Small intestine (tissue), 7 donors: ENCODE results near the gene AK9. TPM values are rescaled to one million over a fixed set of nuclear protein-coding genes. Genes with fewer than 3 reads are reported as not detected.

Source experiments
- DNase-seq, 2 donors: peaks; one replicate each; pipeline versions ENCODE4 v3.0.0 to v3.0.0-alpha.2; 2013
- FAIRE-seq: peaks from 2 replicates; lab custom pipeline; 2012; peaks lifted over from hg19 to GRCh38; lab: Jason Lieb, UNC
- H3K27ac ChIP-seq, 3 donors: one replicate each; pipeline ENCODE4 v1.5.1; 2013; ENCODE audit warnings: low read length in 2 of 3, mild to moderate bottlenecking in 2 of 3, control low read depth in 1 of 3, inconsistent platforms in 1 of 3, low read depth in 1 of 3, moderate library complexity in 1 of 3
- H3K27me3 ChIP-seq, 3 donors: one replicate each; pipeline ENCODE4 v1.6.1; 2013; ENCODE audit warnings: low read length in 3 of 3, inconsistent platforms in 1 of 3; ENCODE audit not compliant: control insufficient read depth in 3 of 3, insufficient read depth in 3 of 3
- H3K36me3 ChIP-seq, 3 donors: one replicate each; pipeline ENCODE4 v1.6.1; 2013; ENCODE audit warnings: low read length in 3 of 3, inconsistent platforms in 1 of 3, low read depth in 1 of 3, mild to moderate bottlenecking in 1 of 3, moderate library complexity in 1 of 3; ENCODE audit not compliant: control insufficient read depth in 3 of 3, insufficient read depth in 2 of 3
- H3K4me1 ChIP-seq, 3 donors: one replicate each; pipeline ENCODE4 v1.6.1; 2013; ENCODE audit warnings: low read length in 2 of 3, inconsistent platforms in 1 of 3, low read depth in 1 of 3, mild to moderate bottlenecking in 1 of 3, moderate library complexity in 1 of 3; ENCODE audit not compliant: control insufficient read depth in 3 of 3, insufficient read depth in 2 of 3
- H3K4me3 ChIP-seq, 3 donors: one replicate each; pipeline ENCODE4 v1.5.1; 2013; ENCODE audit warnings: low read length in 3 of 3, control low read depth in 1 of 3, inconsistent platforms in 1 of 3, low read depth in 1 of 3, mild to moderate bottlenecking in 1 of 3, moderate library complexity in 1 of 3
- H3K9me3 ChIP-seq, 2 donors: one replicate each; pipeline ENCODE4 v1.6.1; 2013; ENCODE audit warnings: low read depth in 1 of 2, low read length in 1 of 2; ENCODE audit not compliant: control insufficient read depth in 2 of 2, insufficient read depth in 1 of 2
- WGBS, 3 donors: extraction: QIAGEN DNeasy Blood & Tissue Kit; methylation state at CpG; one replicate each; pipeline ENCODE4 v1.1.7; 2013; 5-methylcytosine and 5-hydroxymethylcytosine counted together
- polyA plus RNA-seq, 4 donors: library from polyadenylated mRNA; stranded (reverse) in 3 of 4; unstranded in 1 of 4; fragments of 200-250 nt in 3 of 4; fragments of 120-200 nt in 1 of 4; gene quantifications; one replicate each; pipeline versions ENCODE4 v1.2.1 to v1.2.3, GENCODE V29; 2013
- donor health status: healthy with polysubstance abuse.
- donor health status: control.
- donor health status: control.
- donor health status: Bipolar disorder and iron deficiency.
- donor health status: healthy.

AK9 gene
- polyA plus RNA-seq, 4 donors: 2.9 to 7.0 (median 4.3) TPM

DNA sequence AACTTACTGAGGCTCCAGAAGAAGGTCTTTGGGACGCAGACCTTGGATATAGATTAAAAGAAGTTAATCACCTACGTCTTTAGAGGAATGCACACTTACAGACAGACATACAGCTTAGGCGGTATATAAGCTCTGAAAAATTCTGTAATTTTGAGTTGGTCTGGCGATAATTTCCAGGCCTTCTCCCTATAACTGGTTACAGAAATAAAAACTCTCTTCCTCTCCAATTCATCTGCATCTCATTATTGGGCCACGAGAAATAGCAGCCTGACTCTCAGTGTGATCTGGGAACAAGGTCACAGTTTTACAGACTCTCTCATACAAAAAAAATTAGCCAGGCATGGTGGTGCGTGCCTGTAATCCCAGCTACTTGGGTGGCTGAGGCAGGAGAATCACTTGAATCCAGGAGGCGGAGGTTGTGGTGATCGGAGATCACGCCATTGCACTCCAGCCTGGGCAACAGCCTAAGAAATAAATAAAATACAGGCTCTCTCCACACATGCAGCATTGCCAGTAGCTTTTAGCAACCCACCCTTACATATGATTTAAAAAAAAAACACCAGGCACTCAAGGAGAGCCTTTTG is 212.7 kb downstream of the AK9 start:
- no peak for FAIRE-seq
- DNase-seq: no peak
- H3K27ac ChIP-seq: peak overlapping the region in 1 of 3 donors; percentile 46
- H3K9me3 ChIP-seq: no peaks in the 10 kb centered on the region
- WGBS, 3 donors: 82 to 91% (median 88%) methylated on average over 9 of the region's 9 CpGs
- H3K27me3 ChIP-seq: no peaks in the 10 kb centered on the region
- H3K36me3 ChIP-seq: peaks cover 5 to 36% (median 11%) of the 10 kb centered on the region in 3 donors
- H3K4me3 ChIP-seq: no peak overlapping the region
- H3K4me1 ChIP-seq: peaks cover 19 to 36% (median 24%) of the 10 kb centered on the region in 3 donors

DNA sequence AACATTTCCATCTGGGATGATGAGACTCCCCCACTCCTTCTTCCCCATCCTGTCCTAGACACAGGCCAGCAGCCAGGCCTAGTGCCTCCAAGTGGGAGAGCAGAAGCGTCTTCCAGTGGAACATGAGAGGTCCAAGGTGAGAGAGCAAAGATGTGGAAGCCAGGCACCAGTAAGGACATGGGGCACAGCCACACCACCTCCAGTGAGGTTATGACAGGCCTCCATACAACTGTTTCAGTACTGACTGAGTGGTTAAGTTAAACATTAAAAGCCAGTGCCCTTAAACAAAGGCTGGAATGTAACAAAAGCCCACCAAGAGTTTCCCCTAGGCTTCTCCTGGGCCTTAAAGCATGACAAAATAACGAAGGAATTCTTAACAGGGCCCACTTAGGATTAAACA is 213.3 kb downstream of the AK9 start:
- DNase-seq: no peak
- Histone ChIP-seq H3K27ac (peak overlapping the region in 1 of 3 donors; percentile 46), H3K4me1 (peaks cover 19 to 36% (median 24%) of the 10 kb centered on the region in 3 donors), H3K27me3 (no peaks in the 10 kb centered on the region), H3K36me3 (peaks cover 7 to 42% (median 11%) of the 10 kb centered on the region in 3 donors), H3K4me3 (no peak overlapping the region), H3K9me3 (no peaks in the 10 kb centered on the region)
- WGBS, 3 donors: 62 to 69% (median 68%) methylated on average over 2 of the region's 2 CpGs
- FAIRE-seq: no peak

DNA sequence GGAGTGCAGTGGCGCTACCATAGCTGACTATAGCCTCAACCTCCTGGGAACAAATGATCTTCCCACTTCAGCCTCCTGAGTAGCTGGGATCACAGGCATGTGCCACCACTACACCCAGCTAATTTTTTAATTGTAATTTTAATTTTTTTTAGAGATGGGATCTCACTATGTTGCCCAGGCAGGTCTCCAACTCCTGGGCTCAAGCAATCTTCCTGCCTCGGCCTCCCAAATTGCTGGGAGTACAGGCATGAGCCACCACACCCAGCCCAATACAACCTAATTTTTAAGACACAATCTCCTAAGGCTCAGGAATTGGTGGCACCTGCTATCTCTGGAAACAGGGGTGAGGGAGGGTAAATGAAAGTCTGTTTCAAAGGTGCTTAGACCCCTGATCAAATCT is 213.8 kb downstream of the AK9 start:
- peaks cover 10 to 46% (median 11%) of the 10 kb centered on the region in 3 donors for H3K36me3 ChIP-seq
- WGBS, 3 donors: 95 to 97% (median 97%) methylated on average over 2 of the region's 2 CpGs

DNA sequence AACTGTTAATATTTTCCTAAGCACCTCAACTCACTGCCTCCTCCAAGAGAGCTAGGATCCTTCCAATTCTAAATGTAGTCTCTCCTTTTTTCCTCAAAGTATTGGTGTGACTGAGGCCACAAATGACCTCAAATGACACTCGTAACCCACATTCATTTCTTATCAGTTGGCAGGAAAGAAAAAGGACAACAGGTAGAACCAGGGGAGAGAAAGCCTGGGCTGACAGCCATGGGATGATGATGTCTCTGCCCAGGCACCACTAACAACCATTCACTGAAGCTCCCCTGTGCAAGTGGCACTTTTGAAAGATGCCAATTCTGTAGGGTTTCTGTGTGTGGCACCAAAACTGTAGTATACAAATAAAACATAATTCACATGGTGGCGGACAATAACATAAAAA is 215.4 kb downstream of the AK9 start:
- Histone ChIP-seq H3K9me3 (no peaks in the 10 kb centered on the region), H3K27ac (no peak overlapping the region), H3K27me3 (no peaks in the 10 kb centered on the region), H3K4me1 (peaks cover 9 to 21% (median 12%) of the 10 kb centered on the region in 3 donors), H3K4me3 (no peak overlapping the region), H3K36me3 (peaks cover 7 to 51% (median 10%) of the 10 kb centered on the region in 3 donors)
- WGBS, 3 donors: 63 to 77% (median 72%) methylated on average over 2 of the region's 2 CpGs
- FAIRE-seq (no peak), DNase-seq (no peak)

More for the DNA sequence above, 213.8 kb downstream of the AK9 start:
- Histone ChIP-seq H3K27me3 (no peaks in the 10 kb centered on the region), H3K27ac (no peak overlapping the region), H3K4me1 (peaks cover 19 to 35% (median 24%) of the 10 kb centered on the region in 3 donors), H3K4me3 (no peak overlapping the region), H3K9me3 (no peaks in the 10 kb centered on the region)
- FAIRE-seq: no peak
- no peak for DNase-seq

DNA sequence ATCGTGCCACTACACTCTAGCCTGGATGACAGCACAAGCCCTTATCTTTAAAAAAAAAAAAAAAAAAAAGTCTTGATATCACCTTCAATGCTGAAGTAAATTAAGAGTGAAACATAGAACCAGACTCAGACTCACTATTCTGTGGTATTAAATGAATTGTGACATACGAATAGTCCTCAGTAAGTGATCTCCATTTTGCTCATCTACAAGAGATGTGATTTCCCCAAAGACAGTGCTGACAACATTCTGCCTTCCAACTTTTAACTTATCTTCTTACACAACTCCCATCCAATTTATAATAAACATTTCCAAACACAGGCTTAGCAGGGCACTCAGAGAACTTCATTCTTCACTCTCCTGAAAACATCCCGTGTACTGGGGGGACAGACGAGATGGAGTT is 216.0 kb downstream of the AK9 start:
- Histone ChIP-seq H3K9me3 (no peaks in the 10 kb centered on the region), H3K4me3 (no peak overlapping the region), H3K4me1 (peaks cover 2 to 14% (median 5%) of the 10 kb centered on the region in 3 donors), H3K27me3 (no peaks in the 10 kb centered on the region), H3K27ac (no peak overlapping the region), H3K36me3 (peaks cover 7 to 56% (median 8%) of the 10 kb centered on the region in 3 donors)
- WGBS, 3 donors: 81 to 82% (median 82%) methylated on average over 4 of the region's 4 CpGs
- DNase-seq: no peak
- FAIRE-seq: no peak

DNA sequence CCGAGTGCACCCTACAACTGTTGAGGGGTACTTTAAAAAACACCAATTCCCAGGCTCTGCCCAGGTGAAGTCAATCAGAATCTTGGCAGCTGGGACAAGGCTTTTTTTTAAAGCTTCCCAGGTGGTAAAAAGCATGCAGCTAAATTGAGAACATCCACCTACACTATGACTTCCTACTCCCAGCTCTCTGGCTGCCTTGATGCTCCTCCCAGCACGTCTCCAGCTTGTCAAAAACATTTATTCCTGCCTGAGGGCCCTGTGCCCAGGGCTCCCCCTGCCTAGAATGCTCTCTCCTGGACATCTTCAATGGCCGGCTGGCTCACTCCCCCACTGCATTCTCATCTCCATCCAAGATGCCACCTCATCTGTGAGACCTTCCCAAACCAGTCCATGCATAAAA is 217.9 kb downstream of the AK9 start:
- Histone ChIP-seq H3K27ac (no peak overlapping the region), H3K4me3 (no peak overlapping the region), H3K4me1 (peaks cover 0 to 7% (median 5%) of the 10 kb centered on the region in 3 donors), H3K27me3 (no peaks in the 10 kb centered on the region), H3K36me3 (peaks cover 8 to 68% (median 9%) of the 10 kb centered on the region in 3 donors), H3K9me3 (no peaks in the 10 kb centered on the region)
- DNase-seq (no peak), FAIRE-seq (no peak)
- WGBS, 3 donors: 90 to 99% (median 94%) methylated on average over 3 of the region's 3 CpGs

DNA sequence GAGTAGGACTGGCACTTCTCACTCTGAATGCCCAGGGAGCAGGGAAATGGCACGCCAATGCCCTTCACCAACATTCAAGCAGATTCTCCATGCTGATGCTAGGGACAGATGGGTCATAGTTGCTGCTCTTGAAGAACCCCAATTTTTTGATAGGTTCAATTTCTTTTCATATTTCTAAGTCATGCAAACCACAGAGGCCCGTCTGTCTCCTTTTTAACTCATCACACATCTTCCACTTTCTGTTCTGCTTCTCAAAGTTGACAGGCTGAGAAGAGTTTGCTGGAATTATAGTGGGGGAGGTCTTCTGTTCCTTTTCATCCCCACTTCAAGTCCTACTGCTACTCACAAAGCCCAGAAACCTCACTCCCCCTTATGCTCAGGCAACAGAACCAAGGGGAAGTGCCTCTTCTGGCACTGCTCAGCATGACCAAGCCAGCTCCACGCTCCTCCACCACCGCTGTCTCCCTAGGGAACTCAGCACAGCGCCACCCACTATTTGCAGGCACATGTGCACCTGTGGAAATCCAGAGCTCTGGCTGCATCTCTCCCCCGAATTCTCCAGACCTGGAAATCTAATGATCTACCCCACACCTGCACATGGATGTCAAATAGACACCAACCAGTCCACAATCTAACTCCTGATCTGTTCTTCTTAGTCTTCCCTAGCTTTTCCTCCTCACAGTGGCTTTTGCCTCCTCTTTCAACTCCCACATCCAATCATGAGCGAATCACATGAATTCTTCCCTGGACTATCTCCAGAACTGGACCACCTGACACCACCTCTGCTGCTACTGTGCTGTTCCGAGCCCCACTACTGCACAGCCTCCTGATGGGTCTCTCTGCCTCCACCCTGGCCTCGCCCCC is 218.6 kb downstream of the AK9 start:
- DNase-seq: no peak
- FAIRE-seq: no peak
- Histone ChIP-seq H3K36me3 (peaks cover 8 to 65% (median 9%) of the 10 kb centered on the region in 3 donors), H3K4me1 (peaks cover 0 to 2% (median 0%) of the 10 kb centered on the region in 3 donors), H3K4me3 (no peak overlapping the region), H3K27ac (no peak overlapping the region), H3K9me3 (no peaks in the 10 kb centered on the region), H3K27me3 (no peaks in the 10 kb centered on the region)
- WGBS, 3 donors: 90 to 97% (median 90%) methylated on average over 9 of the region's 9 CpGs

DNA sequence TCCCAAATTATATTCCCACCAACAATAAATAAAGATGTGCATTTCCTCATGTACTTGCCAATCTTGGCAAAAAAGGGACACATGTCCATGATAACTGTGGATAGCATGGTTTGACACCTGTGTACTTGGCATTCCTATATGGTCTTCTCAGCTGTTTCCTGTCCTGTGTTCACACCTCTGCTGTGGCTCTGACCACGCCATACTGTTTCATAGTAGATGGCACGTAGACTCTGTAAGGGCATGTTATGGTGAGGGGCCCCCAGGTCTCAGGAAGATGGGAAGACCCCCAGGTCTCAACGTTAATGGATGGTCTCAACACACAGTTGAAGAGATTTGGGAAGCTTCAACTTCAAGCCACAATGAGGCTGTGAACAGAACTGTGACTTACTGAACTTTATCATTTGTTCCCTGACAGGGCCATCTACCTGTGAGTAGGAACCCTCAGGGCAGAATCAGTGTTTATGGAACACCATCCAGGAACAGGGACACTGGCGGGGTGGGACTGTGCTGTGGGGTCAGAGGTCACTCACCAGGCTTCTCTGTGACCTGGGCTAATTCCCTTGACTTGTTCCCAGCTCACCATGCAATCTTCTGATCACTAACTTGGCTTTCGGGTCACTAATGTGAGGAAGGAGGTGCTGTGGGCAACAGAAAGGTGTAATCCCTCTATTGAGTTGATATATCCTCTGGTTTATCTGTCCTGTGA is 219.7 kb downstream of the AK9 start:
- FAIRE-seq: no peak
- WGBS, 3 donors: 79 to 89% (median 86%) methylated on average over 5 of the region's 5 CpGs
- no peaks in the 10 kb centered on the region for H3K27me3 ChIP-seq
- DNase-seq: no peak
- H3K27ac ChIP-seq: no peak overlapping the region
- peaks cover 4 to 61% (median 7%) of the 10 kb centered on the region in 3 donors for H3K36me3 ChIP-seq
- H3K4me3 ChIP-seq: no peak overlapping the region
- H3K9me3 ChIP-seq: no peaks in the 10 kb centered on the region
- H3K4me1 ChIP-seq: peaks cover 0 to 5% (median under 1%) of the 10 kb centered on the region in 3 donors
